Liver (tissue), 9 donors: ENCODE measurements around the gene HLA-DRB5. TPM values are rescaled to one million over a fixed set of nuclear protein-coding genes. Genes with fewer than 3 reads are reported as not detected.

Source experiments
- DNase-seq: peaks from one replicate; pipeline ENCODE4 v3.0.0-alpha.2; 2017; ENCODE audit warnings: low spot score
- H3K27ac ChIP-seq, 2 donors: one replicate each; pipeline ENCODE4 v1.7.0; 2013; ENCODE audit warnings: inconsistent platforms in 2 of 2, low read length in 2 of 2, control low read depth in 1 of 2, low read depth in 1 of 2, mild to moderate bottlenecking in 1 of 2
- H3K27me3 ChIP-seq, 4 donors: one replicate each; pipeline versions ENCODE4 v1.6.1 to v1.7.0; 2013; ENCODE audit warnings: low read length in 3 of 4, inconsistent platforms in 1 of 4, mild to moderate bottlenecking in 1 of 4, moderate library complexity in 1 of 4; ENCODE audit not compliant: control insufficient read depth in 4 of 4, insufficient read depth in 4 of 4
- H3K36me3 ChIP-seq, 4 donors: one replicate each; pipeline versions ENCODE4 v1.6.1 to v1.7.0; 2013; ENCODE audit warnings: low read length in 3 of 4, mild to moderate bottlenecking in 3 of 4, low read depth in 1 of 4, moderate library complexity in 1 of 4; ENCODE audit not compliant: control insufficient read depth in 4 of 4, insufficient read depth in 3 of 4
- H3K4me1 ChIP-seq, 4 donors: one replicate each; pipeline versions ENCODE4 v1.6.1 to v1.7.0; 2013; ENCODE audit warnings: low read length in 3 of 4, mild to moderate bottlenecking in 3 of 4, moderate library complexity in 1 of 4; ENCODE audit not compliant: control insufficient read depth in 4 of 4, insufficient read depth in 4 of 4
- H3K4me3 ChIP-seq, 3 donors: one replicate each; pipeline versions ENCODE4 v1.6.1 to v1.7.0; 2013; ENCODE audit warnings: low read length in 3 of 3, control low read depth in 1 of 3, low read depth in 1 of 3, mild to moderate bottlenecking in 1 of 3
- H3K9ac ChIP-seq, 2 donors: one replicate each; pipeline ENCODE4 v1.7.0; 2013; ENCODE audit warnings: low read length in 2 of 2, mild to moderate bottlenecking in 2 of 2, moderate library complexity in 2 of 2, control low read depth in 1 of 2, low read depth in 1 of 2
- H3K9me3 ChIP-seq, 4 donors: one replicate each; pipeline versions ENCODE4 v1.6.1 to v1.7.0; 2013; ENCODE audit warnings: low read length in 3 of 4; ENCODE audit not compliant: control insufficient read depth in 4 of 4
- EGR1 ChIP-seq, 2 donors: IDR thresholded peaks; 2 replicates each; pipeline ENCODE4 v1.6.1; 2016 to 2018; ENCODE audit warnings: antibody characterized with exemption in 2 of 2, low read depth in 2 of 2
- FOXA1 ChIP-seq: IDR thresholded peaks from 2 replicates; pipeline ENCODE4 v1.6.1; 2016; ENCODE audit warnings: antibody characterized with exemption
- FOXA2 ChIP-seq: IDR thresholded peaks from 2 replicates; pipeline ENCODE4 v1.6.1; 2016; ENCODE audit warnings: antibody characterized with exemption
- GABPA ChIP-seq, 2 donors: IDR thresholded peaks in 1 of 2; conservative IDR thresholded peaks in 1 of 2; 2 replicates each; pipeline ENCODE4 v1.6.1; 2016; ENCODE audit warnings: antibody characterized with exemption in 2 of 2, mild to moderate bottlenecking in 1 of 2, moderate library complexity in 1 of 2
- HNF4A ChIP-seq, 2 donors: conservative IDR thresholded peaks; 2 replicates each; pipeline ENCODE4 v1.6.1; 2016; ENCODE audit warnings: antibody characterized with exemption in 2 of 2, mild to moderate bottlenecking in 2 of 2
- HNF4G ChIP-seq: IDR thresholded peaks from 2 replicates; pipeline ENCODE4 v1.6.1; 2016; ENCODE audit warnings: antibody characterized with exemption
- JUND ChIP-seq, 2 donors: IDR thresholded peaks; 2 replicates each; pipeline ENCODE4 v1.6.1; 2016; ENCODE audit warnings: antibody characterized with exemption in 2 of 2
- MAX ChIP-seq: IDR thresholded peaks from 2 replicates; pipeline ENCODE4 v1.6.1; 2016; ENCODE audit warnings: antibody characterized with exemption
- NR2F2 ChIP-seq: IDR thresholded peaks from 2 replicates; pipeline ENCODE4 v1.6.1; 2016; ENCODE audit warnings: antibody characterized with exemption
- RAD21 ChIP-seq, 2 donors: IDR thresholded peaks; 2 replicates each; pipeline ENCODE4 v1.6.1; 2016; ENCODE audit warnings: antibody characterized with exemption in 2 of 2, mild to moderate bottlenecking in 2 of 2
- RXRA ChIP-seq, 2 donors: IDR thresholded peaks; 2 replicates each; pipeline ENCODE4 v1.6.1; 2017 to 2018; ENCODE audit warnings: antibody characterized with exemption in 2 of 2, mild to moderate bottlenecking in 1 of 2
- SP1 ChIP-seq: IDR thresholded peaks from 2 replicates; pipeline ENCODE4 v1.6.1; 2018; ENCODE audit warnings: antibody characterized with exemption, mild to moderate bottlenecking
- TAF1 ChIP-seq: conservative IDR thresholded peaks from 2 replicates; pipeline ENCODE4 v1.6.1; 2016; ENCODE audit warnings: antibody characterized with exemption, mild to moderate bottlenecking
- YY1 ChIP-seq: IDR thresholded peaks from 2 replicates; pipeline ENCODE4 v1.6.1; 2016; ENCODE audit warnings: antibody characterized with exemption, mild to moderate bottlenecking
- ZBTB33 ChIP-seq: IDR thresholded peaks from 2 replicates; pipeline ENCODE4 v1.6.1; 2016; ENCODE audit warnings: antibody characterized with exemption
- WGBS: extraction: QIAGEN DNeasy Blood & Tissue Kit; methylation state at CpG from one replicate; pipeline ENCODE4 v1.1.7; 2013; 5-methylcytosine and 5-hydroxymethylcytosine counted together
- polyA plus RNA-seq, 2 donors: library from polyadenylated mRNA; stranded (reverse) in 1 of 2; unstranded in 1 of 2; fragments of 200-250 nt in 1 of 2; fragments of >200 nt in 1 of 2; fragmentation: Nextera tagmentation in 1 of 2; extraction: Ambion mirVana in 1 of 2; gene quantifications; one replicate each; pipeline versions ENCODE4 v1.2.1 to v1.2.3, GENCODE V29; 2013 to 2015
- total RNA-seq, 2 donors: library from RNA; depleted of rRNA; stranded (reverse); fragments of >200 nt; gene quantifications; one replicate each; pipeline ENCODE4 v1.2.3, GENCODE V29; 2014
- TF ChIP-seq, protein P1 (sequence below): IDR thresholded peaks from 2 replicates; pipeline ENCODE4 v1.6.1; 2016; ENCODE audit warnings: antibody characterized with exemption, mild to moderate bottlenecking
- TF ChIP-seq, protein P2 (sequence below): IDR thresholded peaks from 2 replicates; pipeline ENCODE4 v1.6.1; 2016; ENCODE audit warnings: antibody characterized with exemption
- TF ChIP-seq, protein P3 (sequence below): fragments of 150-350 bp; IDR thresholded peaks from 2 replicates; pipeline ENCODE4 v1.5.1; 2017; ENCODE audit warnings: improper control_type of control experiment, low read depth, low read length; ENCODE audit not compliant: missing input control
- donor health status: healthy.
- donor health status: healthy.
- donor health status: healthy.
- donor health status: healthy.
- donor health status: healthy.

The HLA-DRB5 gene
- total and polyA plus RNA-seq, 4 donors = 0.36 to 42.9 (median 2.8) TPM

- TF ChIP-seq ZBTB33 (no peak), GABPA (IDR thresholded peaks at IDR 0.05 in 1 of 2, conservative IDR thresholded peaks at IDR 0.05 in 1 of 2) (no peak), RXRA (IDR thresholded peaks at IDR 0.05) (no peak), EGR1 (IDR thresholded peaks at IDR 0.05; ENCODE audit: low read depth in 2 of 2) (no peak), YY1 (no peak), FOXA1 (no peak), TAF1 (no peak), RAD21 (IDR thresholded peaks at IDR 0.05) (no peak), NR2F2 (no peak), HNF4A (conservative IDR thresholded peaks at IDR 0.05) (no peak), FOXA2 (no peak), JUND (IDR thresholded peaks at IDR 0.05) (no peak), SP1 (no peak), HNF4G (no peak), MAX (no peak)
- TF ChIP-seq, protein P1, sequence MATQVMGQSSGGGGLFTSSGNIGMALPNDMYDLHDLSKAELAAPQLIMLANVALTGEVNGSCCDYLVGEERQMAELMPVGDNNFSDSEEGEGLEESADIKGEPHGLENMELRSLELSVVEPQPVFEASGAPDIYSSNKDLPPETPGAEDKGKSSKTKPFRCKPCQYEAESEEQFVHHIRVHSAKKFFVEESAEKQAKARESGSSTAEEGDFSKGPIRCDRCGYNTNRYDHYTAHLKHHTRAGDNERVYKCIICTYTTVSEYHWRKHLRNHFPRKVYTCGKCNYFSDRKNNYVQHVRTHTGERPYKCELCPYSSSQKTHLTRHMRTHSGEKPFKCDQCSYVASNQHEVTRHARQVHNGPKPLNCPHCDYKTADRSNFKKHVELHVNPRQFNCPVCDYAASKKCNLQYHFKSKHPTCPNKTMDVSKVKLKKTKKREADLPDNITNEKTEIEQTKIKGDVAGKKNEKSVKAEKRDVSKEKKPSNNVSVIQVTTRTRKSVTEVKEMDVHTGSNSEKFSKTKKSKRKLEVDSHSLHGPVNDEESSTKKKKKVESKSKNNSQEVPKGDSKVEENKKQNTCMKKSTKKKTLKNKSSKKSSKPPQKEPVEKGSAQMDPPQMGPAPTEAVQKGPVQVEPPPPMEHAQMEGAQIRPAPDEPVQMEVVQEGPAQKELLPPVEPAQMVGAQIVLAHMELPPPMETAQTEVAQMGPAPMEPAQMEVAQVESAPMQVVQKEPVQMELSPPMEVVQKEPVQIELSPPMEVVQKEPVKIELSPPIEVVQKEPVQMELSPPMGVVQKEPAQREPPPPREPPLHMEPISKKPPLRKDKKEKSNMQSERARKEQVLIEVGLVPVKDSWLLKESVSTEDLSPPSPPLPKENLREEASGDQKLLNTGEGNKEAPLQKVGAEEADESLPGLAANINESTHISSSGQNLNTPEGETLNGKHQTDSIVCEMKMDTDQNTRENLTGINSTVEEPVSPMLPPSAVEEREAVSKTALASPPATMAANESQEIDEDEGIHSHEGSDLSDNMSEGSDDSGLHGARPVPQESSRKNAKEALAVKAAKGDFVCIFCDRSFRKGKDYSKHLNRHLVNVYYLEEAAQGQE = no peak
- TF ChIP-seq, protein P2, sequence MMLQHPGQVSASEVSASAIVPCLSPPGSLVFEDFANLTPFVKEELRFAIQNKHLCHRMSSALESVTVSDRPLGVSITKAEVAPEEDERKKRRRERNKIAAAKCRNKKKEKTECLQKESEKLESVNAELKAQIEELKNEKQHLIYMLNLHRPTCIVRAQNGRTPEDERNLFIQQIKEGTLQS = no peak
- TF ChIP-seq, protein P3, sequence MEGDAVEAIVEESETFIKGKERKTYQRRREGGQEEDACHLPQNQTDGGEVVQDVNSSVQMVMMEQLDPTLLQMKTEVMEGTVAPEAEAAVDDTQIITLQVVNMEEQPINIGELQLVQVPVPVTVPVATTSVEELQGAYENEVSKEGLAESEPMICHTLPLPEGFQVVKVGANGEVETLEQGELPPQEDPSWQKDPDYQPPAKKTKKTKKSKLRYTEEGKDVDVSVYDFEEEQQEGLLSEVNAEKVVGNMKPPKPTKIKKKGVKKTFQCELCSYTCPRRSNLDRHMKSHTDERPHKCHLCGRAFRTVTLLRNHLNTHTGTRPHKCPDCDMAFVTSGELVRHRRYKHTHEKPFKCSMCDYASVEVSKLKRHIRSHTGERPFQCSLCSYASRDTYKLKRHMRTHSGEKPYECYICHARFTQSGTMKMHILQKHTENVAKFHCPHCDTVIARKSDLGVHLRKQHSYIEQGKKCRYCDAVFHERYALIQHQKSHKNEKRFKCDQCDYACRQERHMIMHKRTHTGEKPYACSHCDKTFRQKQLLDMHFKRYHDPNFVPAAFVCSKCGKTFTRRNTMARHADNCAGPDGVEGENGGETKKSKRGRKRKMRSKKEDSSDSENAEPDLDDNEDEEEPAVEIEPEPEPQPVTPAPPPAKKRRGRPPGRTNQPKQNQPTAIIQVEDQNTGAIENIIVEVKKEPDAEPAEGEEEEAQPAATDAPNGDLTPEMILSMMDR = no peak
- Histone ChIP-seq H3K9me3 (no peaks in the 10 kb centered on the region), H3K27me3 (no peaks in the 10 kb centered on the region), H3K9ac (no peak overlapping the region), H3K4me1 (no peaks in the 10 kb centered on the region), H3K4me3 (no peak overlapping the region), H3K36me3 (no peaks in the 10 kb centered on the region), H3K27ac (no peak overlapping the region)
- WGBS = 39% methylated on average over 6 of the region's 6 CpGs
- DNase-seq = no peak
Observed at GRCh38 chr6:32568561-32568960, 38.5 kb upstream of the HLA-DRB5 start.
